Measurements from ENCODE around the gene LRRC25.
"Not testable (repeated sequence)": the region's sequence is repeated elsewhere in the genome, so short reads cannot be mapped to it uniquely, and the experiment has no call there.

The LRRC25 gene

DNA sequence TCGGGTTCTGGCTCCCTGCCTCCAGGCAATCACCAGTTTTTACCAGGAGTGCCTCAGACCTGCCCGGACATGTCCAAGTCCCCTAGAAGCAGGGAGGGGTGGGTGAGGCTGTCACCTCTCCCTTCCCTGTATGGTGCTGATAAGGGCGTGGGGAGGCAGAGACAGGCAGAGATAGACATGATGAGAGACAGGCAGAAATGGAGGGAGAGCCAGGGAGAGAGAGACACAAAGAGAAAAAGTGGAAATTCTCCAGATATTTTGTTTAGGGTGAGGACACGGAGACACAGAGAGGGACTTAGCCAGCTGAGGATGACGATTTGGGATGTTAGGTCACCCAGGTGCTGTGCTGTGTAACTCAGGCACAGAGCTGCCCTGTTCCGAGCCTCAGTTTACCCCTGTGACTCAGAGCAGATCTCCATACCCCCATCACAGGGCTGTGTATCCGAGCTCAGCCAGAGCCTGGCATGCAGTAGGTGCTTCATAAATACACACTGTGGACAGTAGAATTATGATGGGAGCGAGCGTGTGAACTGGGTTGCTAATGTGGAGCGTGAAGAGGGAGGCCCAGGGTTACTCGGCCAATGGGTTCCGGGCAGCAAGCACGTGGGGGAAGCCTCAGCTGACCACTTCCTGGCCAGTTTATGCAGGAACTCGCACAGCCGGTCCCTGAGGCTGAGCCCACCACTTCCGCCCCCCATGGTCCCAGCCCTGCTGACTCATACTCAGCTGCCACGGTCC lies 23.4 kb downstream of the LRRC25 start:
- DNase-seq, result no peak

DNA sequence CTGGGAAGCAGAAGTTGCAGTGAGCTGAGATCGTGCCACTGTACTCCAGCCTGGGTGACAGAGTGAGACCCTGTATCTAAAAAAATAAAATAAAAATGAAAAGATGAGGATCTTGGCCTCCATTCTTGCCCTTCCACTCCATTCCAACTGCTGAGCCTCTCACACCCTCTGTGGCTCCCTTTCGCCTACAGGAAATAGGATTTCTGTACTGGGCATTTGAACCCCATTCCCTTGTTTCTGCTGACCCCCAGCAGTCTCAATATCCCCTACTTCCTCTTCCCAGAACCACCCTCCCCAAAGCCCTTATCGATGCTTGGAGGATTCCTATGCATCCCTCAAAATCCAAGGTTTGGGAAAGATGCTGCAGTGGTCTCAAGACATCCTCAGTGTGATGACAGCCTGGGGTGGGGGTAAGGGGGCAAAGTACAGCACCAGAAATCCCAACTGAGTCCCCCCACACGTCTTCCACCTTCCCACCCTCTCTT lies 24.0 kb downstream of the LRRC25 start:
- DNase-seq, result no peak

DNA sequence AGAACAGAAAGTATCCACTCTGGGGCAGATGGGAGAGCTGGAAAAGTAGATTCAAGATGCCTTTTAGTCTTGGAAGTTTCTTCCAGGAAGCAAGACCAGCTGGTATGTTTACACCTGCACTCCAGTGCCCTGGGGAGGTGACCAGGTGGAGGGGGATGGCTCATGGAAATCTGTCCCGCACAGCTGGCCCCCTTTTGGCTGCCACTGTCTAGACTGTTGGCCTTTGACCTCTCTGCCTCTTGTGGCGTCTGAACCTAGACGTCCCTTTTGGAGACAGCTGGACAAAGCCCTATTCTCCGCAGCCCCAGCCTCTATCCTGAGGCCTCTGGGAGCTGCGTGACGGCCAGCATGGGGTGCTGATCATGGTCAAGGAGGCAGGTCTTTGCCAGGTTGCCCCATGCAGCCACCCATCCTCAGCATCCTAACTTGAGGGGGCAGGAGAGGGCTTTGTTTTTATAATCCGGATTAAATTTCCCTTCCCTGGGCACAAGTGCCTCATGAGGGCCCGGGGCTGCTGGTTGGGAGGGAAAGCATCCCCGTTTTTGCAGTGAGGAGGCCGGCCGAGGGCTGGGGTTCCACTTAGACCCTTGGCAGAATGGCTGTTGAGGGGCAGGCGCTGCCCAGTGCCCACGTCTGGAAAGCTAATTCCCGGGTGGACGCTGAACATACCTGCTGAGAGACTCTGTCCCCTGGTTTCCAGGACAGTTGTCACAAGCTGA lies 28.8 kb downstream of the LRRC25 start:
- no peak for DNase-seq

DNA sequence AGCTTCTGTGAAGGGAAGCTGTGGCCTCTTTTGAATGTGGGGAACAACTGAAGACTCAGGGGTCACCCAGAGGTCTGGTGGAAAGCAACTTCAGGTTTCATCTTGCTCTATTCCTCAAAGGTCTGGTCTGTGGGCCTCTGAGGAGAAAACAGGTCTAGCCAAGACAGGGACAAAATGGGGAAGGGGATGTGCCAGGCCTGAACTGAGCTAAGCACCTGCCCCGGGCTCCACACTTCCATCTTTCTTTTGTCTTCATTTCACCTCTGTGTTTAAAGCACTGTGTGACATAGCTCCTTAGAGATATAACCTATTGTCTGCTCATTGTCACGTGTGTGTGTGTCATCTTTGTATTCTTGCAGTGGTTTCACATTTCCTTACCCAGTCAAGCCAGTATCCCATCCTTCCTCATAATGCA lies 31.4 kb downstream of the LRRC25 start:
- DNase-seq, result no peak

DNA sequence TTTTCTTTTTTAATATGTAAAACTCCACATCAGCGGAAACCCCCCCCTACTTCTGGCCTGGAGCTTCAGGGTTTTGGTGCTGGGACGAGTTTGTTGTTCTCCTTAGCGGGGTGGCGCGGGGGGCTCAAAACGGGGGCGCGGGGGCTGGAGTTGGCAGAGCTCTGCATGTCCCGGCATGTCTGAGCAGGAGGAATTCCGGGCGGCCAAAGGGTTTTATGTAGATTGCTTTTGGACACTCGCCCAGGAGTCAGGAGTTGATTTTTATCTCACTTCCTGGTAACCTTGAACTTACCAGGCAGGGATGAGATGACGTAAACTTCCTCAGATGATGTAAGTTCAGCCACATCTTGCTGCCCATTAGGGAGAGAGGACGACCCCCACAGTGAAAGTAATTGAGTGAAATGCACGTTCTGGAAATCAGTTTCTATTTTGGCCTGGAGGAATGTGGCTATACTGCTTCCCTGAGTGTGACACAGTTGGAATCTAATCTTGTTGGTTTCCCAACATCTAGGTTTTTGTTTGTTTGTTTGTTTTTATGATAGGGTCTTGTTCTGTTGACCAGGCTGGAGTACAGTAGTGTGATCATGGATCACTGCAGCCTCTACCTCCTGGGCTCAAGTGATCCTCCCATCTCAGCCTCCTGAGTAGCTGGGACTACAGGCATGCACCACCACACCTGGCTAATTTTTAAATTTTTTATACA lies 32.4 kb downstream of the LRRC25 start:
- no peak for DNase-seq

DNA sequence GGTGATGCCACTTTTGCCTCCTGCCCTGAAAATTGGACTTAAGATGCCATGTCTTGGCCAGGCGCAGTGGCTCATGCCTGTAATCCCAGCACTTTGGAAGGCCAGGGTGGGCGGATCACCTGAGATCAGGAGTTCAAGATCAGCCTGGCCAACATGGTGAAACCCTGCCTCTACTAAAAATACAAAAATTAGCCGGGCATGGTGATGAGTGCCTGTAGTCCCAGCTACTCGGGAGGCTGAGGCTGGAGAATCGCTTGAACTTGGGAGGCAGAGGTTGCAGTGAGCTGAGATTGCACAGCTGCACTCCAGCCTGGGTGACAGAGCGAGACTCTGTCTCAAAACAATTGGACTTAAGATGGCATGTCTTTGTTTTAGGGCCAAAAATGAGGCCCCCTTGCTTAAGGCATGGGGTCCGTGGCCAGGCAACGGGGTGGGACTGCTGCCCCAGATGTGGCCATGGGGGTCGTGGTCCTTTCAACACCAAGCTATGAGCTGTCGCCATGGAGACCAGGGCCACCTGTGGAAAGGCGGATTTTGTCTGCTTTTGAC lies 33.1 kb downstream of the LRRC25 start:
- not testable (repeated sequence) for DNase-seq

DNA sequence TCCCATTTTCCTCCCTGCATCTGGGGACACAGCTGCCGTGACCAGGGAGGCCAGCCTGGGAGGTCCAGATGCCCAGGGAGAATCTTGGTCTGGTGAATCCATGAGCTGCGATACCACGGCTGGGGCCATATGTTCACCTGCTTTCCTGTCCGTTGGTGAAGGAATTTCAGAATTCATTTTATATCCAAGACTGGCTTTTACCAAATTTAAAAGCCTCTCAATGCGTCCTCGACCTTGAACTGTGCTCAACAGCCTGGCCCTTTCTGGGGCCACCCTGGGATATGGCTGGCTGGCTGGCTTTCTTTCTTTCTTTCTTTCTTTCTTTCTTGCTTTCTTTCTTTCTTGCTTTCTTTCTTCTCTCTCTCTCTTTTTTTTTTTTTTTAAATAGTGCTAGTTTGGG lies 33.6 kb downstream of the LRRC25 start:
- DNase-seq, result no peak

DNA sequence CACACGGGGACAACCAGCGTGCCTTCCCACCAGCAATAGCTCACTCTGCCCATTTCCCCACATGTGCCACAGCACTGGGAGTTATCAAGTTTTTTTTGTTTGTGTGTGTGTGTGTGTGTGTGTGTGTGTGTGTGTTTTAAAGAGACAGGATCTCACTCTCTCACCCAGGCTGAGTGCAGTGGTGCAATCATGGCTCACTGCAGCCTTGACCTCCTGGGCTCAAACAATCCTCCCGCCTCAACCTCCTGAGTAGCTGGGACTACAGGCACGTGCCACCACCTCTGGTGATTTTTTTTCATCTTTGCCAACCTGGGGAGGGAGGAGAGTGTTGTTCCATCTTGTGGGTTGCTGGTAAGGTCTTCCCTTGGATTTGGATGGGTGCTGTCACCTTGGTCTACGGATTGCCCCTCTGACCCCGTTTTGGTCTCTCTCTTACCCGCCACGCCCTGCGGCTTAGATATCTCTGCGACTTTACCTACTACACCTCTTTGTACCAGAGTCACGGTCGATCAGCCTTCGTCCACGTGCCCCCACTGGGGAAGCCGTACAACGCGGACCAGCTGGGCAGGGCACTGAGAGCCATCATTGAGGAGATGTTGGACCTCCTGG lies 34.4 kb downstream of the LRRC25 start:
- DNase-seq, result no peak

DNA sequence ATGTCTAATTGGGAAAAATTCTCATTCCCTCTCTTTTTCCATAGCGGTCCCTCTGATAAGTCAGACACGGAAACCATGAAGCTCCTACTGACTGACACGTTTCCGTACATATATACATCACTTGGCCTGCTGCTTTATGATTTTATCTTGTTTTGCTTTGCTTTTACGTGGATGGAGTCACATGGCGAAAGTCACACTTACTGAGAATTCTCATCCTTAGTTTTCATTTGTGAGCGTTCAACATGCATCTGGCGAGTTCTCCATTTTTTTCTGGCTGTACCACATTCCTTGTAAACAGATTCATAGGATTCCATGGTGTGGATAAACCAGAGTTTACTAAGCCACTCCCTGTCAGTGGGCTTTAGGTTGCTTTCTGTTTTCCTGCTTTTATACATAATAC lies 35.8 kb downstream of the LRRC25 start:
- DNase-seq, result no peak

DNA sequence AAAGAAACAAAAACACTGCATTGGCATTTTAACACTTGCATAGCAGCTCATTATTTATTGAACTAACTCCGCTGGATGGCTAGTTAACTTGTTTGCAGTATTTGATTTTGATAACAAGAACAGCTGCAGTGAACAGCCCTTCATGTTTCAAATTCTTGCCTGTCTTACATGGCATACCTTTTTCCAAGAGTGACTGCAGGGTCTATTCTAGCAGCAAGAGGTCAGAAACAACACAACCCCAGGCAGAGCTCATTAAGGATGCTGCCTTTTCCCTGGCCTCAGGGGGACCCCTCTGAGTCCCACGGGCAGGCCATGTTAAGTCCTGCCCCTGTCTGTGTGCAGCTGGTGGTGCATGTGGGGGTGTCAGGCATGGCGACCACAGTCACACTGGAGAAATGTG lies 40.4 kb downstream of the LRRC25 start:
- no peak for DNase-seq

DNA sequence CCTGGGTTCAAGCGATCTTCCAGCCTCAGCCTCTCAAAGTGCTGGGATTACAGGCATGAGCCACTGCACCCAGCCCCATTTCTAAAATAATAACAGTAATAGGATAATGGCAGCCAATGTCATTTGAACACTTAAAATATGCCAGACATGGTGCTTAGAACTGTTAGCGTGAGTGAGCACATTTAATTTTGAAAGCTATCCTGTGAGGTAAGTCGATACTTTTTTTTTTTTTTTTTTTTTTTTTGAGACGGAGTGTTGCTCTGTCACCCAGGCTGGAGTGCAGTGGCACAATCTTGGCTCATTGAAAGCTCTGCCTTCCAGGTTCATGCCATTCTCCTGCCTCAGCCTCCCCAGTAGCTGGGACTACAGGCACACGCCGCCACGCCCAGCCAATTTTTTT lies 42.7 kb downstream of the LRRC25 start:
- not testable (repeated sequence) for DNase-seq

DNA sequence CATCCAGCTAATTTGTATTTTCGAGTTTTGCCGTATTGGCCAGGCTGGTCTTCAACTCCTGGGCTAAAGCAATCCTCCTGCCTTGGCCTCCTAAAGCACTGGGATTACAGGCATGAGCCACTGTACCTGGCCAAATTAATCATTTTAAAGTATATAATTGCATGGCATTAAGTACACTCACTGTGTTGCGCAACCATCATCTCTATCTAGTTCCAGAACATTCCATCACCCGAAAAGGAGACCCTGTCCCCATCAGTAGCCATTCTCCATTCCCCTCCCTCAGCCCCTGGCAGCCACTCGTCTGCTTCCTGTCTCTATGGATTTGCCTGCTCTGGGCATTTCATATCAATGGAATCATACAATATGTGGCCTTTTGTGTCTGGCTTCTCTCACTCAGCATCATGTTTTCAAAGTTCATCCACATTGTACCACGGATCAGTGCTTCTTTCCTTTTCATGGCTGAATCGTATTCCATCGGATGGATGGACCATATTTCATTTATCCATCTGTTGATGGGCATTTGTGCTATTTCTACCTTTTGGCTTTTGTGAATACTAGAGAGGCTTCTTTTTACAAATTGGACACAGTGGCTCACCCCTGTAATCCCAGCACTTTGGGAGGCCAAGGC lies 43.9 kb downstream of the LRRC25 start:
- DNase-seq, result no peak

DNA sequence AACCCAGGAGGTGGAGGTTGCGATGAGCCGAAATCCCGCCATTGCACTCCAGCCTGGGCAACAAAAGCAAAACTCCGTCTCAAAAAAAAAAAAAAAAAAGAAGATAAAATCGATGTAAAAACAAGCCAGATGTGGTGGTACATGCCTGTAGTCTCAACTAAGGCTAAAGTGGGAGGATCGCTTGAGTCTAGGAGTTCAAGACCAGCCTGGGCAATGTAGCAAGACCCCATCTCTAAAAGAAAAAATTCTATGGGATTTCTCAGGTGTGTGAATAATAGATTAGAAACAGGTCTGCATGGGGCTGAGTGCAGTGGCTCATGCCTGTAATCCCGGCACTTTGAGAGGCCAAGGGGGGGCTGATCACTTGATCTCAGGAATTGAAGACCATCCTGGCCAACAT lies 45.9 kb downstream of the LRRC25 start:
- DNase-seq, result no peak

DNA sequence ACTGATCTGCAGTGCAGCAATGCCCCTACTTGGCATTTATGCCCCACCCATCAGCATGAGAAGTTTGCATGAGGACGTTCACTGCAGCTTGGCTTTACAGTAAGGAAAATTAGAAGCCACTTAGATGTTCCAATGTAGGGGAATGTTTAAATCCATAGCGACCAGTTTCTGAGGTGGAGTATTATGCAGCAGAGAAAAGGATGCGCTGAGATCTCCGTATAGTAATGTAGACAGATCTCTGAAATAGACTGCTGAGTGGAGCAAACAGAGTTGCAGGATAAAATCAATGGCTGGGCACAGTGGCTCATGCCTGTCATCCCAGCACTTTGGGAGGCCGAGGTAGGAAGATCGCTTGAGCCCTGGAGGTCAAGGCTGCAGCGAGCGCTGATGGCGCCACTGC lies 46.9 kb downstream of the LRRC25 start:
- no peak for DNase-seq

DNA sequence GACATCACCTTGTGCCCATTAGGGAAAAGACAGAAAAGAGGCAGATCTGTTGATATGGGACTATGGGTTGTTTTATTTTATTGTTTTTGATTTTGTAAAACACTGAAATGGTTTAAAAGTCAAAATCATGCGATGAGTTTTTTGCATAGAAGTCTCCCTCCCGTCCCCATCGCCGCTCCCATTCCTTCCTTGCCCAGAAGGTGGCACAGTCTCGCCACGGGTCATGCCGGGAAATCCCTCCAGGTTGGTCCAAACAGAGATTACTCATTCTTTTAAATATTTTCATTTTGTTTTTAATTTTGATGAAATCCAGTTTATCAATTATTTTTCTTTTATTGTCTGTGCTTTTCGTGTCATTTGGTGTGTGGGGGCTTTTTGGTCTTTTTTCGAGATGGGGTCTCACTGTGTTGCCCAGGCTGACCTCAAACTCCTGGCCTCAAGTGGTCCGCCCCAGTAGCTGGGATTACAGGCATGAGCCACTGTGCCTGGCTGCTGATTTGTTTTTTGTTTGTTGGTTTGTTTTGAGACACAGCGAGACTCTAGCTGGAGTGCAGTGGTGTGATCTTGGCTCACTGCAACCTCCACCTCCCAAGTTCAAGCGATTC lies 47.8 kb downstream of the LRRC25 start:
- no peak for DNase-seq

DNA sequence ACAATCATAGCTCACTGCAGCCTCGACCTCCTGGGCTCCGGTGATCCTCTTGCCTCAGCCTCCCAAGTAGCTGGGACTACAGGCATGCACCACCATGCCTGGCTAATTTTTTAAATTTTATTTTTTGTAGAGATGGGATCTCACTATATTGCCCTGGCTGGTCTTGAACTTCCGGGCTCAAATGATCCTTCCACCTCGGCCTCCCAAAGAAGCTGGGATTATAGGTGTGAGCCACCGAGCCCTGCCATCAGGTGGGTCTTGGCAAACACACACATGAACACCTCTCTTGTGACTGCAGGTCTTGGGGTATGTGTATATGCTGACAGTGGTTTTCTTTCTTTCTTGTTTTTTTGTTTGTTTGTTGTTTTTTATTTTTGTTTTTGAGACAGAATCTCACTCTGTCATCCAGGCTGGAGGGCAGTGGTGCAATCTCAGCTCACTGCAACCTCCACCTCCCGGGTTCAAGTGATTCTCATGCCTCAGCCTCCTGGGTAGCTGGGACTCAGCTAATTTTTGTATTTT lies 48.5 kb downstream of the LRRC25 start:
- DNase-seq, result not testable (repeated sequence)

DNA sequence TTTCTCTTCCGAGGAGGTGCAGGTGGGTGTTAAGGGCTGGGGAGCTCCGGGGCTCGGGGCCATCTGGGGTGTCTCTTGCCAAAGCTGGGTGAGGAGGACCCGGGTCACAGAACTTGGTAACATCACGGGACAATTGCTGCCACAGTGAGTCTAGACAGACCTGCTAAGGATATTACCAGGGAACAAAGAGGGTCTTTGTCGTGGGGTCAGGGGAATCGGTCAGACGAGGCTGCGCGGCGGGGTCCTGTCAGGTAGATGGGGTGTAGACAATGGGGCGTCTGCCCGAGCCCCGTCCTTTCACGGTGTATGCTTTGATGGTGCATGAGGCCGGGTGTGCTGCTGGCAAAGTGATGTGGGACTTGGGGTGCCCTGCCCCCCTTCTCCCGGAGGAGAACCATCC lies 49.3 kb downstream of the LRRC25 start:
- DNase-seq, result no peak

DNA sequence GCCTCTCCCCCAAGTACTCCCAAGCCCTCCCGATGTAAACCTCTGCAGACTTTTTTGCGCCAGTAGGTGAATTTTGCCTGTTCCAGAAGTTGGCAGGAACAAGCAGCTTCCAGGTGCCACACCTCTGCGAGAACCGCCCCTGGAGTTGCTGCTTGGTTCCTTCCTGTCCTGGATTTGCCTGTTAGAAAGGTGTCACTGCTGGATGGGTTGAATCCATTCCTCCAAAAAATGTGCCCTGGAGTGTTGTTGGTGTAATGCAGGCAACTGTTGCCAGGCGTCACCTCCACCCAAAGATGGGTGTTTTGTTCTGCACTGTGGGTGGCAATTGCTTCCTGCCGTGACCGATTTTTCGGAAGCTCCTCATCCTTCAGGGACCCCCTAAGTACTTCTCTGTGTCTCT lies 51.3 kb downstream of the LRRC25 start:
- DNase-seq, result no peak

DNA sequence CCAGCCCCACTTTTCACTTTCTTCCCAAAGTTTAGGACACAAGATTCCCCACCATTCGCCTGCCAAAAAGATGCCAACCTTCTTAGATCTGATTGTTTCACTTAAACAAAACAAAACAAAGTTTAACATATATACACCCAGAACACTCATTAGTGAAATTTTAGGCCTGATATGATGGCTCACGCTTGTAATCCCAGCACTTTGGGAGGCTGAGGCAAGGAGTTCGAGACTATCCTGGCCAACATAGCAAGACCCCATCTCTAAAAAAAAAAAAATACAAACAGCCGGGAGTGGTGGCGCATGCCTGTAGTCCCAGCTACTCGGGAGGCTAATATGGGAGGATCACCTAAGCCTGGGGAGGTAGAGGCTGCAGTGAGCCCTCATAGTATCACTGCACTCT lies 52.1 kb downstream of the LRRC25 start:
- no peak for DNase-seq

DNA sequence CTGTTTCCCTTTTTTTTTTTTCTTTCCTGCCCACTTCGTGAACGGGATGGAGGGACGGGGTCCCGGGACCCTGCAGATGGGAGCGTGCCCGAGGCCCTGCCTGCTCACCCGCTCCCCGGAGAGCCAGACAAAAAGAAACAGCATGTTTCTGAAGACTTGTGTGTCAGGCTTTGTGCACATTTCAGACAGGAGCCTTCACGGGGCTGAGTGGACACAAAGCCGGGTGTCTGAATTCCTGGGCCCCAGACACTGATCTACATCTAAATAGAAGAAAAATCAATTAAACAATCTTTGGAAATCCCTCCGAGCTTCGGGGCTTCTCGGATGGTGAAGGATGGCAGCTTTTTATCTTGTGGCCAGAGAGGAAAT lies 52.9 kb downstream of the LRRC25 start:
- DNase-seq, result no peak

DNA sequence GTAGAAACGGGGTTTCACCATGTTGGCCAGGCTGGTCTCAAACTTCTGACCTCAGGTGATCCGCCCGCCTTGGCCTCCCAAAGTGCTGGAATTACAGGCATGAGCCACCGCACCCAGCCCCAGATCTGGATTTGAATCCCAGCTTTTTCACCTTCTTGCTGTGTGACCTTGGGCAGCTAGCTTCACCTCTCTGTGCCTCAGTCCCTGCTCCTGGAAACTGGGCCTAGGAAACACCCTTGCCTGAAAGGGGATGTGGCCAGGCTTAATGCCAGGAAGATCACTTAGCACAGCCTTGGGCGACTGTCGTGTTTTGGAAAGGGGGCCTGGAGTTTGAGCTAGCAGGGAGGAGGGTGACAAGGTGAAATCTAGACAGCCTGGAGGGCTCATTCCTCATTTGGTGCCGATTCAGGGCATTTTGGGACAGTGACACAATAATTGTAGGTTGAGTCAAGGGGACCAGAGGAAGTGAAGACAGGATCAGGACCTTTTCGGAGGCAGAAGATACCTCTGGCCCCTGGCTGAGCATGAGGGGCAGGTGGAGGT lies 55.3 kb downstream of the LRRC25 start:
- DNase-seq, result no peak
